HCT116 (cell line): ENCODE measurements around the gene E2F6. TPM values are rescaled to one million over a fixed set of nuclear protein-coding genes. Genes with fewer than 3 reads are reported as not detected.
A peak's percentile ranks its signal among the peaks of the same experiment; 100 is the strongest.

Source experiments
- ATAC-seq: fragments of 200-7000 bp; cut with Tn5 transposase; 2 replicates; pipeline ENCODE4 v1.9.1; 2020; ENCODE audit warnings: mild to moderate bottlenecking, moderate library complexity
- BruUV-seq: library from RNA; stranded (reverse); fragments of 400-500 nt; replicated peaks from 2 replicates; lab custom pipeline; 2021; lab: Mats Ljungman, UMichigan
- CTCF ChIA-PET: fragments of 300-600 bp; sonication (Branson Sonifier 250); formaldehyde crosslinking; loops from one replicate; lab custom pipeline; 2021; ENCODE audit warnings: antibody characterized with exemption; lab: Charles Lee
- POLR2A ChIA-PET: fragments of 300-600, 350-600 bp; sonication (Branson Sonifier 250); formaldehyde crosslinking; loops from one replicate; lab custom pipeline; 2021; ENCODE audit warnings: antibody characterized with exemption; lab: Charles Lee
- RAD21 ChIA-PET, 2 experiments: fragments of 300-600 bp; sonication (Branson Sonifier 250); formaldehyde crosslinking; loops; one replicate each; lab custom pipeline; 2023; ENCODE audit warnings: low total read pairs in 2 of 2; ENCODE audit not compliant: uncharacterized antibody in 2 of 2, unreplicated experiment in 2 of 2, low non-redundant PET in 1 of 2; lab: Charles Lee
- DNase-seq: peaks from one replicate; pipeline ENCODE4 v3.0.0-alpha.2; 2010; ENCODE audit warnings: low read depth, low spot score
- H2AFZ ChIP-seq: fragments of 200-600 bp; shearing (Covaris generic), sonication (generic); 2 replicates; pipeline ENCODE4 v1.6.1; 2017; ENCODE audit warnings: low read depth, mixed run types, mixed read lengths, antibody characterized with exemption, low read length; ENCODE audit not compliant: poor library complexity, severe bottlenecking
- H3K27ac ChIP-seq: 2 replicates; pipeline ENCODE4 v1.5.1; 2012; ENCODE audit warnings: low read depth, low read length
- H3K27me3 ChIP-seq: fragments of 200-600 bp; sonication (generic); 2 replicates; pipeline ENCODE4 v1.6.1; 2016; ENCODE audit warnings: mixed run types, low read length, mixed read lengths; ENCODE audit not compliant: insufficient read depth
- H3K36me3 ChIP-seq, 2 experiments: fragments of 200-500 bp in 1 of 2; fragments of 200-600 bp in 1 of 2; sonication (Bioruptor generic) in 1 of 2; sonication (generic) in 1 of 2; 2 replicates each; pipeline versions ENCODE4 v1.5.1 to v1.6.1; 2014 to 2016; ENCODE audit warnings: low read length in 2 of 2, inconsistent platforms in 1 of 2, mixed read lengths in 1 of 2, mixed run types in 1 of 2; ENCODE audit not compliant: insufficient read depth in 2 of 2, control insufficient read depth in 1 of 2
- H3K4me1 ChIP-seq, 2 experiments: fragments of 200-600 bp in 1 of 2; sonication (generic) in 1 of 2; 2 replicates each; pipeline versions ENCODE4 v1.5.1 to v1.6.1; 2012 to 2017; ENCODE audit warnings: low read length in 2 of 2, inconsistent platforms in 1 of 2, mild to moderate bottlenecking in 1 of 2, mixed read lengths in 1 of 2, mixed run types in 1 of 2, moderate library complexity in 1 of 2; ENCODE audit not compliant: insufficient read depth in 2 of 2, control insufficient read depth in 1 of 2
- H3K4me2 ChIP-seq: fragments of 200-600 bp; sonication (generic); 2 replicates; pipeline ENCODE4 v1.6.1; 2017; ENCODE audit warnings: mixed run types, low read length, mixed read lengths
- H3K4me3 ChIP-seq, 2 experiments: fragments of 200-600 bp in 1 of 2; sonication (generic) in 1 of 2; replicated peaks in 1 of 2; 2 replicates each; pipeline ENCODE4 v1.5.1; 2011 to 2016; ENCODE audit warnings: low read length in 2 of 2, control low read depth in 1 of 2, low read depth in 1 of 2, mild to moderate bottlenecking in 1 of 2, mixed read lengths in 1 of 2, mixed run types in 1 of 2
- H3K79me2 ChIP-seq: fragments of 200-600 bp; sonication (generic); 2 replicates; pipeline ENCODE4 v1.6.1; 2017; ENCODE audit warnings: mild to moderate bottlenecking, mixed run types, low read length, moderate library complexity, mixed read lengths; ENCODE audit not compliant: insufficient read depth
- H3K9ac ChIP-seq: fragments of 200-600 bp; sonication (generic); 2 replicates; pipeline ENCODE4 v1.6.1; 2016; ENCODE audit warnings: low read length, mixed read lengths
- H3K9me2 ChIP-seq: fragments of 200-600 bp; sonication (generic), shearing (Covaris generic); 2 replicates; pipeline ENCODE4 v1.6.1; 2017; ENCODE audit warnings: mixed run types, mild to moderate bottlenecking, moderate library complexity; ENCODE audit not compliant: insufficient read depth
- H3K9me3 ChIP-seq, 2 experiments: fragments of 200-500 bp in 1 of 2; fragments of 200-600 bp in 1 of 2; sonication (Bioruptor generic) in 1 of 2; sonication (generic) in 1 of 2; 2 replicates each; pipeline ENCODE4 v1.6.1; 2014 to 2017; ENCODE audit warnings: low read length in 2 of 2, mixed read lengths in 2 of 2, inconsistent platforms in 1 of 2, low read depth in 1 of 2, mild to moderate bottlenecking in 1 of 2, mixed run types in 1 of 2, moderate library complexity in 1 of 2; ENCODE audit not compliant: control insufficient read depth in 1 of 2, insufficient read depth in 1 of 2
- H4K20me1 ChIP-seq: fragments of 200-600 bp; sonication (generic), shearing (Covaris generic); 2 replicates; pipeline ENCODE4 v1.6.1; 2017; ENCODE audit warnings: mixed run types, mild to moderate bottlenecking, moderate library complexity; ENCODE audit not compliant: insufficient read depth
- POLR2AphosphoS5 ChIP-seq: IDR thresholded peaks from 2 replicates; pipeline ENCODE4 v1.6.1; 2011; ENCODE audit warnings: mild to moderate bottlenecking, low read depth, low read length, moderate library complexity
- RAD21 ChIP-seq: IDR thresholded peaks from 2 replicates; pipeline ENCODE4 v1.6.1; 2012; ENCODE audit warnings: low read depth, mild to moderate bottlenecking
- SIN3A ChIP-seq: IDR thresholded peaks from 2 replicates; pipeline ENCODE4 v1.6.1; 2012; ENCODE audit warnings: low read depth
- SP1 ChIP-seq: IDR thresholded peaks from 2 replicates; pipeline ENCODE4 v1.6.1; 2012; ENCODE audit warnings: low read depth
- SRF ChIP-seq: IDR thresholded peaks from 2 replicates; pipeline ENCODE4 v1.6.1; 2012; ENCODE audit warnings: low read depth
- ZNF274 ChIP-seq: fragments of 200-500 bp; sonication (Bioruptor generic); IDR thresholded peaks from 2 replicates; pipeline ENCODE4 v1.6.1; 2014; ENCODE audit warnings: mild to moderate bottlenecking, low read depth, low read length, inconsistent platforms
- intact Hi-C: fragments of 100-400 bp; cut with micrococcal nuclease; formaldehyde crosslinking; loops from 2 replicates; pipeline ENCODE4 v1.10.0; 2022
- total RNA-seq: library from RNA; stranded (reverse); gene quantifications from one replicate; pipeline ENCODE4 v1.2.1, GENCODE V29; 2021; ENCODE audit not compliant: unreplicated experiment
- TF ChIP-seq, protein P1 (sequence below), 3 experiments: fragments of 200-600 bp in 1 of 3; sonication (generic) in 1 of 3; IDR thresholded peaks in 2 of 3; conservative IDR thresholded peaks in 1 of 3; 2 replicates each; pipeline ENCODE4 v1.5.1; 2012 to 2017; ENCODE audit warnings: low read depth in 2 of 3, low read length in 2 of 3, antibody characterized with exemption in 1 of 3, borderline replicate concordance in 1 of 3, control low read depth in 1 of 3, mild to moderate bottlenecking in 1 of 3, mixed read lengths in 1 of 3, mixed run types in 1 of 3, moderate library complexity in 1 of 3; ENCODE audit not compliant: insufficient read depth in 1 of 3

The E2F6 gene
- total RNA-seq, 1 experiment from 2014 or later, result 22.8 TPM

GRCh38 chr2:11498543-11499034 is 32.6 kb upstream of the E2F6 start:
- no peaks in the 10 kb centered on the region for H3K9me2 ChIP-seq
- H3K27ac ChIP-seq, result no peak overlapping the region
- no peak overlapping the region for H3K9ac ChIP-seq
- BruUV-seq, result no TSS peak
- TF ChIP-seq, protein P1, sequence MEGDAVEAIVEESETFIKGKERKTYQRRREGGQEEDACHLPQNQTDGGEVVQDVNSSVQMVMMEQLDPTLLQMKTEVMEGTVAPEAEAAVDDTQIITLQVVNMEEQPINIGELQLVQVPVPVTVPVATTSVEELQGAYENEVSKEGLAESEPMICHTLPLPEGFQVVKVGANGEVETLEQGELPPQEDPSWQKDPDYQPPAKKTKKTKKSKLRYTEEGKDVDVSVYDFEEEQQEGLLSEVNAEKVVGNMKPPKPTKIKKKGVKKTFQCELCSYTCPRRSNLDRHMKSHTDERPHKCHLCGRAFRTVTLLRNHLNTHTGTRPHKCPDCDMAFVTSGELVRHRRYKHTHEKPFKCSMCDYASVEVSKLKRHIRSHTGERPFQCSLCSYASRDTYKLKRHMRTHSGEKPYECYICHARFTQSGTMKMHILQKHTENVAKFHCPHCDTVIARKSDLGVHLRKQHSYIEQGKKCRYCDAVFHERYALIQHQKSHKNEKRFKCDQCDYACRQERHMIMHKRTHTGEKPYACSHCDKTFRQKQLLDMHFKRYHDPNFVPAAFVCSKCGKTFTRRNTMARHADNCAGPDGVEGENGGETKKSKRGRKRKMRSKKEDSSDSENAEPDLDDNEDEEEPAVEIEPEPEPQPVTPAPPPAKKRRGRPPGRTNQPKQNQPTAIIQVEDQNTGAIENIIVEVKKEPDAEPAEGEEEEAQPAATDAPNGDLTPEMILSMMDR (IDR thresholded peaks at IDR 0.05 in 2 of 3, conservative IDR thresholded peaks at IDR 0.05 in 1 of 3; ENCODE audit: borderline replicate concordance in 1 of 3, insufficient read depth in 1 of 3, low read depth in 2 of 3, low read length in 2 of 3), result no peak
- no peak for TF ChIP-seq SP1
- TF ChIP-seq SIN3A, result no peak
- TF ChIP-seq POLR2AphosphoS5, result no peak
- no peaks in the 10 kb centered on the region for H3K79me2 ChIP-seq
- ATAC-seq (peak; percentile 76), DNase-seq (no peak)
- POLR2A ChIA-PET, result no interaction called here
- H3K4me1 ChIP-seq, result peaks cover 10 to 16% of the 10 kb centered on the region in 2 experiments; a peak in 3 of 4 replicates
- no peak overlapping the region for H2AFZ ChIP-seq
- no peaks in the 10 kb centered on the region for H3K9me3 ChIP-seq
- CTCF ChIA-PET, result interaction anchor here (1.1 kb wide), 1 partner anchor 84 kb away, joined by 3 read pairs; no protein-coding TSS in a partner anchor
- H3K36me3 ChIP-seq, result no peaks in the 10 kb centered on the region
- no peaks in the 10 kb centered on the region for H3K27me3 ChIP-seq
- intact Hi-C loops, result no loop called here
- H3K4me2 ChIP-seq, result peak overlapping the region; percentile 49
- RAD21 ChIA-PET, result no interaction called here
- no peak overlapping the region for H3K4me3 ChIP-seq
- no peaks in the 10 kb centered on the region for H4K20me1 ChIP-seq

DNA sequence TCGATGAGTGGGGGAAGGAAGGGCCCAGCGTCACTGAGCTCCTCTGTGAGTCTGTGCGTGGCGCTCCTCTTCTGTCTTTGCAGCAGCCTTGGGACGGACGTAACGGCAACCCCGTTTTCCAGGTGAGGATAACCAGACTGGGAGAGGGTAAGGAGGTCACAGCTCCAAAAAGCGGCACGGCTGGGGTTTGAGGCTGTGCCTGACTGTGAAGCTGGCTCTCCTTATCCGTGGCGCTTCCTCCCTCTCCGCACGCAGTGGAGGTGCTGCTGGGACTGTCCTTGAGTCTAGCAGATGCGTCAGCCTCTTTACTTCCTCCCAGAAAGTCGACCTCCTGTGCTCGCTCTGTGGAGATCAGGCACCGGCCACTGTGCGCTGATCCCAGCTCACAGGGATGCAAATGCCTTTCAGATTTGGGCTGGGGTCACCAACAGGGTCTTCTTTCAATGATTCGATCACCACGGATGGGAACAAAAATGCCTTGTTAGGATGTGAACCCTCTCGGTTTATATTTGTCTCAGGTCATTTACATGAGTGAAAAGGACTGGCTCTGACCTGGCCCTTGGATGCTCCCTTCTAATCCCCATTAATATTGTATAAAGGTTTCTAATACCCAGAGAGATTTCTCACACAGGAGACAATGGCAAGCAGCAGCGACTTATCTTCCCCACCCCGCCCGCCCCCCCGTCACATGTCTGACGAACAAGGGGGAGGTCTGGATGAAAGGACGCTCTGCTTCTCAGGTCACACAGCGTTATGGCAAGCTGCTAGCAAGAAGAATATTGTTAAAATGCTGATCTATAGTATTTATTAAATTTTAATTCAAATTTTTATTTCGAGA is 30.1 kb upstream of the E2F6 start:
- Histone ChIP-seq H3K4me1 (peaks cover 10 to 12% of the 10 kb centered on the region in 2 experiments; a peak in 3 of 4 replicates), H3K9me2 (no peaks in the 10 kb centered on the region), H2AFZ (no peak overlapping the region), H3K9me3 (no peaks in the 10 kb centered on the region), H4K20me1 (no peaks in the 10 kb centered on the region), H3K4me2 (no peak overlapping the region), H3K4me3 (no peak overlapping the region), H3K36me3 (no peaks in the 10 kb centered on the region), H3K9ac (no peak overlapping the region), H3K27me3 (no peaks in the 10 kb centered on the region), H3K27ac (no peak overlapping the region), H3K79me2 (no peaks in the 10 kb centered on the region)
- intact Hi-C loops, result no loop called here
- no peak for TF ChIP-seq RAD21
- no peak for TF ChIP-seq ZNF274
- TF ChIP-seq SIN3A, result no peak
- no peak for TF ChIP-seq SRF
- BruUV-seq, result no TSS peak
- ATAC-seq (no peak), DNase-seq (no peak)
- ChIA-PET RAD21 (no interaction called here), POLR2A (no interaction called here), CTCF (no interaction called here)
